Measurements from ENCODE around the gene OSMR. TPM values are rescaled to one million over a fixed set of nuclear protein-coding genes. Genes with fewer than 3 reads are reported as not detected.
"Not testable (repeated sequence)": the region's sequence is repeated elsewhere in the genome, so short reads cannot be mapped to it uniquely, and the experiment has no call there.

The OSMR gene
- total RNA-seq, 1 donor from 2014 or later, result 2.8 TPM

- Mint-ChIP-seq H3K4me1 (no peaks in the 10 kb centered on the region), H3K4me3 (no peak overlapping the region), H3K27ac (ENCODE audit: unreplicated experiment) (no peak overlapping the region), H3K9me3 (peaks cover 25% of the 10 kb centered on the region), H3K27me3 (ENCODE audit: low read depth) (peaks cover 2% of the 10 kb centered on the region), H3K36me3 (ENCODE audit: low read depth) (peaks cover 13% of the 10 kb centered on the region)
- no peak for TF ChIP-seq CTCF (conservative IDR thresholded peaks at IDR 0.05)
- DNase-seq (ENCODE audit: low read depth, low spot score), result no peak
Observed at GRCh38 chr5:38854907-38855306, 9.1 kb downstream of the OSMR start.

- no peak for DNase-seq (ENCODE audit: low read depth, low spot score)
- Mint-ChIP-seq H3K36me3 (ENCODE audit: low read depth) (peaks cover 15% of the 10 kb centered on the region), H3K27me3 (ENCODE audit: low read depth) (no peaks in the 10 kb centered on the region), H3K4me1 (no peaks in the 10 kb centered on the region), H3K4me3 (no peak overlapping the region), H3K9me3 (peaks cover 26% of the 10 kb centered on the region), H3K27ac (ENCODE audit: unreplicated experiment) (no peak overlapping the region)
- TF ChIP-seq CTCF (conservative IDR thresholded peaks at IDR 0.05), result no peak
Observed at GRCh38 chr5:38856660-38857059, 10.8 kb downstream of the OSMR start.

GRCh38 chr5:38858839-38859238 is 13.0 kb downstream of the OSMR start:
- Mint-ChIP-seq H3K4me1 (no peaks in the 10 kb centered on the region), H3K27me3 (ENCODE audit: low read depth) (no peaks in the 10 kb centered on the region), H3K36me3 (ENCODE audit: low read depth) (peaks cover 15% of the 10 kb centered on the region), H3K27ac (ENCODE audit: unreplicated experiment) (no peak overlapping the region), H3K9me3 (peaks cover 21% of the 10 kb centered on the region), H3K4me3 (no peak overlapping the region)
- DNase-seq (ENCODE audit: low read depth, low spot score), result no peak
- TF ChIP-seq CTCF (conservative IDR thresholded peaks at IDR 0.05), result no peak

DNA sequence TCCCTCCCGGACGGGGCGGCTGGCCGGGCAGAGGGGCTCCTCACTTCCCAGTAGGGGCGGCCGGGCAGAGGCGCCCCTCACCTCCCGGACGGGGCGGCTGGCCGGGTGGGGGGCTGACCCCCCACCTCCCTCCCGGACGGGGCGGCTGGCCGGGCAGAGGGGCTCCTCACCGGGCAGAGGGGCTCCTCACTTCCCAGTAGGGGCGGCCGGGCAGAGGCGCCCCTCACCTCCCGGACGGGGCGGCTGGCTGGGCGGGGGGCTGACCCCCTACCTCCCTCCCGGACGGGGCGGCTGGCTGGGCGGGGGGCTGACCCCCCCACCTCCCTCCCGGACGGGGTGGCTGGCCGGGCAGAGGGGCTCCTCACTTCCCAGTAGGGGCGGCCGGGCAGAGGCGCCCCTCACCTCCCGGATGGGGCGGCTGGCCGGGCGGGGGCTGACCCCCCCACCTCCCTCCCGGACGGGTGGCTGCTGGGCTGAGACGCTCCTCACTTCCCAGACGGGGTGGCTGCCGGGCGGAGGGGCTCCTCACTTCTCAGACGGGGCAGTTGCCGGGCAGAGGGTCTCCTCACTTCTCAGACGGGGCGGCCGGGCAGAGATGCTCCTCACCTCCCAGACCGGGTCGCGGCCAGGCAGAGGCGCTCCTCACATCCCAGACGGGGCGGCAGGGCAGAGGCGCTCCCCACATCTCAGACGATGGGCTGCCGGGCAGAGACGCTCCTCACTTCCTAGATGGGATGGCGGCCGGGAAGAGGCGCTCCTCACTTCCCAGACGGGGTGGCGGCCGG is 16.4 kb downstream of the OSMR start:
- H3K4me1 Mint-ChIP-seq; H3K4me3 Mint-ChIP-seq; H3K27ac Mint-ChIP-seq (ENCODE audit: unreplicated experiment); H3K27me3 Mint-ChIP-seq (ENCODE audit: low read depth); DNase-seq (ENCODE audit: low read depth, low spot score): not testable (repeated sequence)
- Mint-ChIP-seq H3K36me3 (ENCODE audit: low read depth) (peaks cover 15% of the 10 kb centered on the region), H3K9me3 (peaks cover 28% of the 10 kb centered on the region)

- no peak overlapping the region for H3K4me3 Mint-ChIP-seq
- H3K27me3 Mint-ChIP-seq (ENCODE audit: low read depth), result no peaks in the 10 kb centered on the region
- H3K4me1 Mint-ChIP-seq, result peaks cover 27% of the 10 kb centered on the region
- no peak overlapping the region for H3K27ac Mint-ChIP-seq (ENCODE audit: unreplicated experiment)
- peaks cover 9% of the 10 kb centered on the region for H3K36me3 Mint-ChIP-seq (ENCODE audit: low read depth)
- TF ChIP-seq CTCF (conservative IDR thresholded peaks at IDR 0.05), result no peak
- no peak for DNase-seq (ENCODE audit: low read depth, low spot score)
- H3K9me3 Mint-ChIP-seq, result peaks cover 9% of the 10 kb centered on the region
Observed at GRCh38 chr5:38866362-38867031, 20.7 kb downstream of the OSMR start.

- H3K4me3 Mint-ChIP-seq, result no peak overlapping the region
- peaks cover 9% of the 10 kb centered on the region for H3K36me3 Mint-ChIP-seq (ENCODE audit: low read depth)
- H3K4me1 Mint-ChIP-seq, result peaks cover 28% of the 10 kb centered on the region
- no peak for DNase-seq (ENCODE audit: low read depth, low spot score)
- H3K27me3 Mint-ChIP-seq (ENCODE audit: low read depth), result no peaks in the 10 kb centered on the region
- TF ChIP-seq CTCF (conservative IDR thresholded peaks at IDR 0.05), result no peak
- no peak overlapping the region for H3K27ac Mint-ChIP-seq (ENCODE audit: unreplicated experiment)
- peaks cover 9% of the 10 kb centered on the region for H3K9me3 Mint-ChIP-seq
Observed at GRCh38 chr5:38867032-38867398, 21.2 kb downstream of the OSMR start.

All from neural crest cell (in vitro differentiated cells).